HG03460 (cell line): ENCODE results near the gene ATP2C2.

Experiments used
- ATAC-seq: cut with Tn5 transposase; IDR thresholded peaks from one replicate; pipeline ENCODE4 v1.9.1; 2021; ENCODE audit not compliant: unreplicated experiment

ATP2C2 gene

DNA sequence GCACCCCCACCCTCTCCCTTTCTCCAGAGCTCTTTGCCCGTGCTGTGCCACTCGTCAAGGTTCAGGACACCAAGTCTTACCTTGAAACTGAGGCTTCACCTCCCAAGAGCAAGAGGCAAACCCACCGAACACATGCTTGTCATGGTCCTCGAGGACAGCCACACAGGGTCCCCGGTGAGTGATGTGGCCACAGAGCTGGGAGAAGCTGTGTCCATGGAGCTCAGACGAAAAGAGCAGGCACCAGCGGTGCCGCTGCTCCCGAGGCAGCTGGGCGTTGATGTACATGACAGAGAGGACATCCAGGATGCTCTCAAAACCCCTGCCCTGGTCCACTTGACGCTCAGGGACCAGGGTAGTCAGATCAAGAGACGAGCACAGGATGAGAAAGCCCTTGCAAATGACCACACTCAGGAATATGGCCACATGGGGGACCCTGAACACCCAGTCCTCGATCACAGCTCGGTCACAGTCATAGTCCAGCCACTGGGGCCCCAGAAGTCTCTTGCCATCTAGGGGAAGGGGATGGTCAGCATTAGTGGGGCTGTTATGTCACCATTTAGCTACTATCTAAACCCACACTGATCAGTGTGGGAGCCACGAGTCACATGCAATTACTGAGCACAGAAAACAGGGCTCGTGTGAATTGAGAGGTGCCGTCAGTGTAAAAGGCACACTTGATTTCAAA, 118.4 kb downstream of the ATP2C2 start:
- no peak for ATAC-seq

- no peak for ATAC-seq
Observed at GRCh38 chr16:84487358-84487757, 119.0 kb downstream of the ATP2C2 start.

DNA sequence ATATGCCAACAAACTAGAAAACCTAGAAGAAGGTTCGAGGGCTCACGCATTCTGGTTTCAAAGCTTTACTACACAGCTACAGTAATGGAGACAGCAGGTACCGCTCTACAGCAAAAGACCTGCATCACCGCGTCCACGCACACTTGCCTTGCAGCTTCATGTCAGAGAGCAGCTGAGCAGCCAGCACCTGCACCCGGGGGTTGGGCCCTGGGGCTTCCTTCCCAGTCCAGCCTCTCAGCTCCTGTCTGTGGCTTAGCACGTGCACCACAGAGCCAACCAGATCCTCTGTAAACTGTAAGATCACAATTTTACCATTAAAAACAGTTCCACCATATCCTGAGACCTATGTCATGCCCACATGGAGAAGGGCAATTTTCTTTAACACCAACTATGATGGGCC, 120.8 kb downstream of the ATP2C2 start:
- no peak for ATAC-seq

GRCh38 chr16:84495506-84495905, 127.2 kb downstream of the ATP2C2 start:
- no peak for ATAC-seq

- ATAC-seq = no peak
Observed at GRCh38 chr16:84496991-84497390, 128.7 kb downstream of the ATP2C2 start.

DNA sequence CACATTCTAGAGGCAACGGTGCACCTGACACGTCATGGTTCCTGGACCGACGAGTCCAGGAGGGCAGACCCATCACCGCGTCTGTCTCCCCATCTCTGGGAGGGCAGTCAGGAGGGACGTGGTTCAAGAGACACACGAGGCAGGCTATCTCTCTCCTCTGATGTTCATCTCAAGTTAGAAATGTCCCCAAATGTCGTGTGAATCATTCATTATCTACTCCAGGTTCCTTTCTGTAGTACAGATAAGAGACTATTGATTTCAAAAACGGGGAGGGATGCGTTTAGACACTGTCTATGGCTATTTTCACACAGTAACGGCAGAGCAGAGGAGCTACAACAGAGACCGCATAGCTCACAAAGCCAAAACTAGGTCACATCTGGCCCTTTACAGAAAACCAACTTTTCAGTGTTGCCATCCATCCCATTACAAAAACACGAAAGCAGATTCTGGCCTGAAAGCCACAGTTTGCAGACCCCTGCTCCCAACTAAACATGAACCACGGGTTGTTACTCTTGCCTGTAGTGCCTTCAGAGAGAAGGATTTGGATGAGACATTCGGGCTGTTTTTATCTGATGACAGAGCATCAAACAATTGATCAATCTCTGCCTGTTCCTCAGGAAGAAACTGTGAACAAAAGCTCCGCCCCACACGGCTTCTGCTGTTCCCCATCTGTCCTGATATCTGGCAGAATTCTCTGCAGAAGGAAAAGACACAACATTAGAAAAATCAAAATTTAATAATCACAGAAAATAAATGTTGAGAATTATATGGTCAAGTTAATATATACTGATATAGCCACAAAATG, 129.3 kb downstream of the ATP2C2 start:
- no peak for ATAC-seq

DNA sequence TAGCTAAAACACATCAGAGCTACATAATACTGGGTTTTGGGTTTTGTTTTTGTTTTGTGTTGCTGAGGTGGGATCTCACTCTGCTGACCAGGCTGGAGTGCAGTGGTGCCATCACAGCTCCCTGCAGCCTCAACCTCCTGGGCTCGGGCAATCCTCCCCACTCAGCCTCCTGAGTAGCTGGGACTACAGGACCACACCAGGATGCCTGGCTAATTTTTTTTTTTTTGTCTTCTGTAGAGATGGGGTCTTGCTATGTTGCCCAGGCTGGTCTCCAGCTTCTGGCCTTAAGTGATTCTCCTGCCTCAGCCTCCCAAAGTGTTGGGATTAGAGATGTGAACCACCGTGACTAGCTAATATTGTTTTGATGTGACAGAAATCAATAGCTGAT, 129.9 kb downstream of the ATP2C2 start:
- no peak for ATAC-seq

GRCh38 chr16:84498859-84499620, 130.7 kb downstream of the ATP2C2 start:
- ATAC-seq = no peak

- ATAC-seq = no peak
Observed at GRCh38 chr16:84499638-84500037, 131.3 kb downstream of the ATP2C2 start.

GRCh38 chr16:84500531-84500930, 132.2 kb downstream of the ATP2C2 start:
- ATAC-seq = no peak

GRCh38 chr16:84501077-84501735, 132.9 kb downstream of the ATP2C2 start:
- no peak for ATAC-seq

DNA sequence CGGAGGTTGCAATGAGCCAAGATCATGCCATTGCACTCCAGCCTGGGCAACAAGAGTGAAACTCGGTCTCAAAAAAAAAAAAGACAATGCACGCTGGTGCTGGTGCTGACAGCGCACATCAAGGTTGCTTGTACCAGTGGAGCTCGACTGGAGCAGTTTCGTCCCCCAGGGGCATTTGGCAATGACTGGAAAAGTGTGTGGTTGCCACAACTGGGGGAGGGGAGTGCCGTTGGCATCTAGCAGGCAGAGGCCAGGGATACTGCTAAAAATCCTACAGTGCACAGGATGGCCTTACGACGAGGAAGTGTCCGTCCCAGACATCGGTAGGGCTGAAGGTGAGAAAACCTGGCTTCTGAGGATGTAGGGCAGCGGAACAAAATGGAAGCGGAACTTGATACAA, 133.7 kb downstream of the ATP2C2 start:
- ATAC-seq = no peak

- no peak for ATAC-seq
Observed at GRCh38 chr16:84502581-84502980, 134.2 kb downstream of the ATP2C2 start.

- peak; percentile 1 for ATAC-seq
Observed at GRCh38 chr16:84503751-84504395, 135.5 kb downstream of the ATP2C2 start.

- ATAC-seq = peak; percentile 96
Observed at GRCh38 chr16:84504420-84505248, 136.3 kb downstream of the ATP2C2 start, which contains the start of gene MEAK7. TSS of gene MEAK7 (minus strand) at chr16:84504659. CDS start at chr16:84498086, 6,573 bp downstream.

DNA sequence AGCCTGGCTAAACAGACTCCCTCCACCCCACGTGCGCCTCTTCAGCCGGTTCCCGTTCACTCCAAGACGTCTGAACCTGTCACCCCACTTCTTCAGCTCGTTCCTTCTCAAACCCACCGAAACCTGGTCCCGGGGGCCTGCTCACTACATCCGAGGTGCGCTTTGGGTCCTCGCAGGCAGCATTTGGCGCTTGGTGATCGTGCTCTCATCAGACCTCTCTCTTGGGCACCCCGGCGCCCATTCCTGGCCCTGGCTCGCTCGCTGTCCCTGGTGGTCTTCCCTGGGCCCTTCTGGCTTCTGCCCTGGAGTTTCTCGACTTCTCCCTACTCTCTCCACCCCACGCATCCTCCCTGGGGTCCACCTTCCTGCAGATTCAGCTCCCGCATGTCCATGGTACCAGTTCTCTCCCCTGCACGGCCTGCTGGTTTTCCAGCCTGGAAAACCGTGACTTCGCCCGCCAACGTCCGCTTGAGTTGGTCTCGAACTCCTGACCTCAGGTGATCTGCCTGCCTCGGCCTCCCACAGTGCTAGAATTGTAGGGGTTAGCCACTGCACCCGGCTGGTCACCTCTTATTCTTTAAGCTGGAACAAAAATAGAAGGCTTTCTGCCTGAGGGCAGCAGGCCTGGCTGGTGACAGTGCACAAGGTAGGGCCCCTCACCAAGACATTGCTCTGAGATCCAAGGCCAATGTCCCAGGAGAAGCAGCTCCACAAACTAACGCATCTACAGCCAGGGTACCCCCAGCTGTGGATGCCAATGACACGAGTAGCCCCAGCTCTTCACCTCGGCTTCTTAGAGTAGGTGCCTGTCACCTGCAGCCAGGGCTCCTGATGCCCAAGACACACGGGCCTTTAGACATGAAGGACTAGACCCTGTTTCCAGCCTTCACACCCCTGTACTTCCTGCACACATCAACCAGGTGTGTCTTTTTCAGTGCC, 137.2 kb downstream of the ATP2C2 start:
- ATAC-seq = no peak

DNA sequence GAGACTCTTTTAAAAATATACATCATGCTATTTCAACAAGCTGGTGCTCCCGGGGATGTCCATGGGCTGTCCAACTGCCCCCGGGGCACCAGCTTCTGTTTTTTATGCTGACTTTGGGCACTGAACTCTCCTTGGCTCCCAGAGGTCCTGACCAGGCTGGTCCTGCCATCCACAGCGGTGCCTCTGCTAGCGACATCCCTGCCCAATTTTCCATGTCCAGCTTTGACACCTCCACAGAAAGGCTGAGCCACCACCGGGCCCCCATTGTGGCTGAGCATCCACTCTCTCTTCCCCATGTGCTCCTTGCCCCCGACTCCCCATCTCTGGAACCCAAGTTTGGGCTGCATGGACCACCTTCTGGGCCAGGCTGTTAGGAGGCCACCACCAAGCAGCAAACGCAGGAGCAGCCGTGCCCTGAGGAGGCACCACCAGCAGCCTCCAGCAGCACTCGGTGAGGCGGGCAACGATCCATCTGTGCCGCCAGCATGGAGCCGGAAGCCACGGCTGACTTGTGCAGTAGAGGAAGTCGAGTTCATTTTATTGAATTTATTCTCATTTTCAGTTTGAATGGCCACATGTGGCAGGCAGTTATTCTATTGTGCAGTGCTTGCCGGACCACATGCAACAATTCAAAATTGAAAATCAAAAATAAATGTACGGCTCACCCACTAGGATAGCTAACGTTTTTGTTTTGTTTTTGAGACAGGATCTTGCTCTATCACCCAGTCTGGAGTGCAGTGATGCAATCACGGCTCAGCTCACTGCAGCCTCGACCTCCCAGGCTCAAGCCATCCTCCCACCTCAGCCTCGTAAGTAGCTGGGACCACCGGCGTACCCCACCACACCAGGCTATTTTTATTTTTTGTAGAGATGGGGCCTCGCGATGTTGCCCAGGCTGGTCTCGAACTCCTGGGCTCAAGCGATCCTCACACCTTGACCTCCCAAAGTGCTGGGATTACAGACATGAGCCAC, 139.0 kb downstream of the ATP2C2 start:
- ATAC-seq = no peak
